ENCODE results near the gene PLEKHA3.
"Not testable (repeated sequence)": the region's sequence is repeated elsewhere in the genome, so short reads cannot be mapped to it uniquely, and the experiment has no call there.

PLEKHA3 gene

DNA sequence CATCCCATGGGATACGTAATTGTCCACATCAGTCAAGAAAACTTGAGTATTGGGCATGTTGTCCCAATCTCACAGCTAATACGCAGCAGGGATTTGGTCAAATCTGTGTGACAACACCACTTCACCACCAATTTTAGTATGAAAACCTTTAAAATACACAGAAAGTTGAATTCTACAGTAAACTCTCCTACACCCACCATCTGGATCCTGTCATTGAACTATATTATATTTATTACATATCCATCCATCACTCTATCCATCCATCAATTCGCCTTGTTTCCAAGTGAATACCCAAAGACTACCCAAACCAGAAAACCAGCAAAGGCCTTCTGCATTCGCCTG lies 1.0 kb upstream of the PLEKHA3 start:
- no peak for DNase-seq

DNA sequence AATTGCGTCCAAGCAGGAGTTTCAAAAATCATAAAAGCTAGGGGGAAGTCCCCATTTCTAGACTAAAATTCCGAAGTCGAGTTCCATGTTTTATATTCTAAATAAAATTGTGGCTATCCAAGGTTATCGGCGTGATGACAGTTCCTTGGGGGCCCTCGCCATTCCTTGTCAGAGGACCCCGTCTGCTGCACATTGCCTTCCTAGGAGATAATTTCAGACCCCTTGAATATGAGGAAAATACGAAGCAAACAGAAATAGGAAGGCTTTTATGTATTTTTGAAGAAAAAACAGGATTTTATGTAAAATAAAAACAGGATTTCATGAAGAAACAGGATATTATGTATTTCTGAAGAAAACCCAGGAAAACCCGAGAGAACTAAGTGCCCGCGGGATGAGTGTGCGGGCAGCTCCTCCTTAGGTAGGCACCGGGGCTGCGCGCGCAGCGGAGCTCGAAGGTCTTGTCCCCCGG lies 465 bp upstream of the PLEKHA3 start:
- no peak for DNase-seq

DNA sequence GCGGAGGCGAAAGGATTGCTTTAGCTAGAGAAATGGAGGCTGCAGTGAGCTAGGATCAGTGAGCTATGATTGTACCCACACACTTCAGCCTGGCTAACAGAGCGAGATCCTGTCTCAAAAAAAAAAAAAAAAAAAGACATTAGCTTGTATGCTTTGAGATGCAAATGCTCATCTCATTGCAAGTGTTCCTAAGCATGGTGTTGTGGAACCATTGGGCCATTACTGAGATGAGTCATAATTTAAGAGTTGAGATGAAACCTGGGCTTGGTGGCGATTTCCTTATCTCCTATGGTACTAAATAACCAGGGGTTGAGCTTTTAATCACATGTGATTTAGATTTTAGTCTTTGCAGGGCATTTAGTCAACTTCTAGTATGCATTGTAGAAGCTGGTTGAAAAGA lies 2.2 kb downstream of the PLEKHA3 start:
- DNase-seq = no peak

DNA sequence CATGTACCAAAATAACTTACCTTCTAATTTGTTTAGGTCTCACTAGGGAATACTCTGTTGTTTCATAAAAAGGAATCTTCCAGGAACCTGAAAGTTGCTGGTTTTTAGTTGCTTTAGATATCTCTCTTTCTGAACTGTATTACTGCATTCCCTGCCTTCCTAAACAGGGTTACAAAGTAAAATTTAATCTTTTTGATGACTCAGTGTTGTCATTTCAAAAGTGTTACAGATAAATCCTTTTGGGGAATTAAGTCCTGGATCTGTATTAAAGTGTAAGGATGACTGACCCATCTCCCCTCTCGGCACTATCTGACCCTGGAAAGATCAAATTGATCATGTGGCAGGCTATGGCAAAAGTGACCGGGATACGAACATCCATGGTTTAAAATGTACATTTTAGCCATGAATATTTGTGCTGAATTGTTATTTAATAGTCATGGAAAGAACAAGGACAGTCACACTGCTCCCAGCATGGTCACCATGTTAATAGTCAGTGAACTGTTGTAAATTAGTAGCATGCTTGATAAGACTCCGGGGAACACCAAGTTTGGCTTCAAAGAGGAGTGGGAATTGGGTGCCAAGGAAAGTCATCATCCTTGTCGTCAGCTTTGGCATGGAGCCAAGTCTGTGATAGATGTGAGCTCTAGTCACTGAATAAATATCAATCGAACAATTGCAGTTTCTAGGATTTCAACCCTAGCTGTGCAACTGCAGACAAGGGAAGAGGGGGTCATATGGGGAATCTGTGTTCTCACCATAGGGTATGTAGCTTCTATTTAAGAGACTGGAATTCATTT lies 4.2 kb downstream of the PLEKHA3 start:
- DNase-seq = peak; percentile 52

DNA sequence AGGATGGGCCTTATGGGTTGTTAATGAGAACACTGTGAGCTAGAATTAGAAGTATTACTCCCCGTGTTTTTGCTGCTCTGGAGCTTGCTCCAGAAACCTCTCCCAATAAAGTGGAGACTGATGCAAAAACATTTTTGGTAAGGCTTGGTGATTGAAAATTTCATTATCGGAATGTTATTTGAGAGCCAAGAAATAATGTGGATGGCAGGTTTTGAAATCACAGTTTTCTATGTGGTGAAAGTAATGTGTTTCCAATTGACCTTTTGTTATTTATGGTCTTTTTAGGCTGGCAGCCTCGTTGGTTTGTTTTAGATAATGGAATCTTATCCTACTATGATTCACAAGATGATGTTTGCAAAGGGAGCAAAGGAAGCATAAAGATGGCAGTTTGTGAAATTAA lies 5.1 kb downstream of the PLEKHA3 start:
- no peak for DNase-seq

DNA sequence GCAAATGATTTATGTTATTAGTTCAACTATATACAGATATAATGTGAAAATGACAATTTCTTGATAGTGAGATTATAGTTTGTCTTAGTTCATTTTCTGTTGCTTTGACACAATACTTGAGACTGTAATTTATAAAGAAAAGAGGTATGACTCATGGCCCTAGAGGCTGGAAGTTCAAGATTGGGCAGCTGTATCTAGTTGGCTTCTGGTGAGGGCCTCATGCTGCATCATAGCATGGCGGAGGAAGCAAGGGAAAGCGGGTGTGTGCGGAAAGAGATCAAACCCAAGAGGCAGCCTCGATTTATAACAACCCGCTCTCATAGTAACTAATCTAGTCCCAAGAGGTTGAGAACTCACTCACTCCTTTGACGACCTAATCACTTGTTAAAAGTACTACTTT lies 11.4 kb downstream of the PLEKHA3 start:
- no peak for DNase-seq

DNA sequence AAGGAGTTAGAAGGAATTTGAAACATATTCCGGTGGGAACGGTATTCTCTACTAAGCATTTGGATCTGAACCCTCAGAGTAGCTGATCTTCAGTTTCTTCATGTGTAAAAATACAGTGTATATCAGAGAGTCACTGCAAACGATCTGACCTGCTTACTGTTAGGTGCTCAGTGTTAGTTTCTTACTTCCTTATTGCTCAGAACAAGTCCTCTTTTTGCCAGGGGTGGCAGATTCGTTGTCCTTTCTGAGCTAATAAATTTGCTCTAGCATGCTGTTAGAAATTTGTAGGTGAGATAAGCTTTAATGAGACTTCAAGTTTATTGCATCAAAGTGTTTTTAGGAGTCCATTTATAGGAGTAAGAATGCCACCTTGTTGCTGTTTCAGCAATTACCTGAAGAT lies 15.8 kb downstream of the PLEKHA3 start:
- DNase-seq = no peak

DNA sequence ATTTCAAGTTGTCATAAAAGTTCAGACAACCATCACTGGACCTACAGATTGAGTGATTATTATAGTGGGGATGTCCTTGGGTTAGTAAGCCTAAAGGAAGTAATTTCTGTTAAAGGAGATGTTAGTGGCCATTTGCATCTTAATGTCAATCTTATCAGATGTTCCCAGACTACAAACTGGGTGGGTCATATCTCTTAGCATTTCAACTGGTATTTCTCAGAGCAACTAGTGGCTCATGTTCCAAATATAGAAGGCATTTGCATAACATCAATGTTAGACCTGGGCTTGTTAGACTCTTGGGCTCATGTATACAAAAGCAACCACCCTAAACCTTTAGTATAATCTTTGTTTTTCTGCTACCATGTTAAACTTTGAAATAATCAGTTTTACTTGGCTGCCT lies 17.9 kb downstream of the PLEKHA3 start:
- DNase-seq = no peak

DNA sequence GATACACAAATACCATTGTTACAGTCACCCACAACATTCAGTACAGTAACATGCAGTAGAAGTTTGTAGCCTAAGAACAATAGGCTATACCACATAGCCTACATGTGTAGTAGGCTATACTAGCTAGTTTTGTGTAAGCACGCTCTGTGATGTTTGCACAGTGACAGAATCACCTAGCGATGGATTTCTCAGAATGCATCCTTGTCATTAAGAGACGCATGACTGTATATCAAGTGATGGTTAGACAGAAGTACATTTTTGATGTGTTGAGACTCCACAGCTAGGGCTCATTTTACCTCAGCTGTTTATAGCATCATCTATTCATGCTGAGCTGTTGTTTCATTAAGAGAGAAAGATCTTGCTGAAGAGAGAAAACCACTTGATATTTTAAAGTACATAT lies 19.4 kb downstream of the PLEKHA3 start:
- DNase-seq = no peak

DNA sequence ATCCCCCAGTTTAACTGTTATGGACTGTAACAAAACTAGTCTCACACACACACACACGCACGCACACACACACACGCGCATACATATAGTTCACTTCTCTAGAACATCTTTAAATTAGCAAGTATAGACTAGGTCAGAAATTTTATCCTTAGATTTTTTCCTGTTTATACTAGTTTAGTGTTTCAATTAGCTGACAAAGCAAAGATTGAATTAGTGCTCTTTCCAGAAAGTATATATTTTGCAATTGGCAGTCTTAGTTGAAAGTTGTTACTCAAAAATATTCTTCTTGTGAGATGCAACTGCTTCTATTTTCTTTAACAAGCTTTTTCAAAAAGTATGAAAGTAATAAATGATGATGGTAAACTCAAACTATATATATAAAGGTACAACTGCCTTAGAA lies 22.5 kb downstream of the PLEKHA3 start:
- DNase-seq = no peak

DNA sequence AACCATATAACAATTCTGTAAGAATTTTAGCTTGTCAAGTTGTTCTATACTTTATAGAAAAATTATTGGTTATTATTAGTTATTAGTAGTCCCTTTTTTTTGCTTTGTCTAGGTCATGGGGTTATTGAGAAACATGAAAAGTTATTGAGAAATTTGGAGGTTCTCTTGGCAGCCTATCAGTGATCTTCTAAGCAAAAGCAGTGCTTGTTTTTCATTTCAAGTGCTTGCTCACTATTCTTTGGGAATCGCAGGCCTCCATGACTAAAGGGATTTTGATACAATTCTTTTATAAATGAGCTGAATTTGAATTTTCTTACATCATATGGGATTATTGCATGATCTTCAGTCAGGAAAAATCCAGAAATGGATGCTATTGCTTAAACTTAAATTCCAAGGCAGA lies 25.8 kb downstream of the PLEKHA3 start:
- no peak for DNase-seq

DNA sequence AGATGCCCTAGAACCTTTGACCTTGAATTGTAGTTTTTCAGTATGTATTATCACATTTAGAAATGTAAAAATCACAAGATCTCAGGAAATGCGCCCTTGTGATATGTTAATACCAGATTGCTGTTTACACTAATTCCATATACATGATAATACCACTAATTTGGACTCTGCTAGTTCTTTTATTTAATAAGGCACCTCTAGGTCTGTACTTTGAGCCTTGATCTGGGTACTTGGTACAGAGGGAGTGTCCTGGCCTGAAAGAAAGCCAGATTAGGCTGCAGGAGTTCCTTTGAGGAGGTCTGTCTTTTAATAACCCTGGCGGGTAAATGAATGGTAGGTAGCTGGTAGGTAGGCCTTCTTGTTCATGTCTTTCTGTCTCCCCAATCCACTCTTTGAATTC lies 26.3 kb downstream of the PLEKHA3 start:
- no peak for DNase-seq

DNA sequence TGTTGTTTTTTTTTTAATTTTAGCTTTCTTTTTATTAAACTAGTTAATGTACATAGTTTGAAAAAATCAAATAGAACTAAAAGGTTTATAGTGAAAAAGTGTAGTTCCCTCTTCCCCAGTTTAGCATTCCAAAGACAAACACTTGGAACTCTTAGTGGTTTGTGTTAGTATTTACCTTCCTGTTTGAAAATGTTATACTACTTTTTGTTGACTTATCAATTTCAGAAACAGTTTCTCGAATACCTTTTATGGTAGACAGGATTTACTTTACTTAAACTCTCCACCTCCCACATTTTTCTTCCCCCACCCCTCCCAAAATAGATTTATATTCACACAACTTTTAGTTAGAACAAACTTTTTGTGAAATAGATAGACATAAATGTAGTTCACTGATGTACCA lies 26.7 kb downstream of the PLEKHA3 start:
- DNase-seq = no peak

DNA sequence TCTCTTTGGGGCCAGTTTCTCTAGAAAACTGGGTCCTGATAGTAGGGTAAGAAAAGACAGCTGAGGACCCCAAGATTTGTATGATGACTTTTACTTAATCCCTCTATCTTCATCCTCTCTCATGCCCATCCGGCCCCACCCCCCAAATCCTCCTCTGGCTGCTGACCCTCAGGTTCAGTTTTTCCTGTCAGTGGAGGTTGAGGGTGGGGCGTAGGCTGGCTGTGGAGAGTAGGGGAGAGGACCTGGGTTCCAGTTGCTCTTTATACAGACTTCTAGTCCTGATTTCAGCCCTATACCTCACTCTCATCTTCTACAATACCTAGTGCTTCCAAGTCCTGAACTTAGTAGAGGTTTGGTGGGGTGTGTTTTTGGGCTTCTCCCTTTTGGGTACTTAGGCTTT lies 28.4 kb downstream of the PLEKHA3 start:
- no peak for DNase-seq

DNA sequence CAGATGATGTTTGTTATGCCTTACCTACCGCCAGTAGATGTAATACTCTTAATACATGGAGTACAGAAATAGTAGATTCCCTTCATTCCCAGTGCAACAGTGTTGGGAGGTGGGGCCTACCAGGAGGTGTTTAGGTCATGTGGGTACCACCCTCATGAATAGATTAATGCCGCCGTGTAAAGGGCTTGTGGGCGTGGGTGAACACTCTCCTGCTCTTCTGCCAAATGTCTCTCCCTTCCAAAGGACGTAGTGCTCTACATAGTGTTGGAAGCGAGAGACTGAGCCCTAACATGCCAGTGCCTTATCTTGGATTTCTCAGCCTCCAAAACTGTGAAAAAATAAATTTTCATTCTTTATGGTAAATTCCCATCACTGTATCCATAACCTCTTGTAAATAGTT lies 30.1 kb downstream of the PLEKHA3 start:
- no peak for DNase-seq

DNA sequence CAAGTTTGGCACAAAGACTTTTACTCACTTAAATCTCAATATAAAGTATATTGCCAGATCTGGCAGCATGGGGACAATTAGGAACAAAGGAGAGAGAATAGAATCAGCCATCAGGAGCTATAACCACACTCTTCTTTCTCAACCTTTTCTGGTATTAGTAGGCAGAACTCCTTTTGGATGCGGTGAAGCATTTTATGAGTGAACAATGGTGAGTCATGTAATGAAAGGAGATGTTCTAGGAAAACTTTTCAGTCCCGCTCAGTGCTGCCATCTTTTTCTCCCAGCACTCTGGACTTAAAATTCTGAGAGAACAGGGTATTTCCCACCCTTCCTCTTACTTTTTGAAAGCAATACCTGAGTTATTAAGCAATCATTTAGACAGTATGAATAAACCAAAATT lies 32.2 kb downstream of the PLEKHA3 start:
- DNase-seq = peak; percentile 11

DNA sequence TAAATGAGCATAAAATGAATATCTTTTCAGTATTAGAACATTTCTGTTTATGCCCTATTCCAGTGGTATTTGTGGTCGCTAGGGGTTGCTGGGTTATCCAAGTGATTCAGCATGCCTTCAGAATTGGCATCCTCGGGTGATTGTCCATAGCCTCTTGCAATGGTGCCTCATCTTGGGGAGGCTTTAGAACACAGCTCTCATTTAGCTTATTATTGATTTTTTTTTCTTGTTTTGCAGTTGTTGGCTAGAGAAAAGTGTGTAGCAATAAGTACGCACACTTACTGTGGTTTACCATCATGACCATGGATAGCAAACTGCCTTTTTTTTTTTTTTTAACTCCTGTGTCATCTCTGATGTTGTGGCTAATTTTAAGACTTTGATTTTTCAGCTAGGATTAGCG lies 33.6 kb downstream of the PLEKHA3 start:
- no peak for DNase-seq

DNA sequence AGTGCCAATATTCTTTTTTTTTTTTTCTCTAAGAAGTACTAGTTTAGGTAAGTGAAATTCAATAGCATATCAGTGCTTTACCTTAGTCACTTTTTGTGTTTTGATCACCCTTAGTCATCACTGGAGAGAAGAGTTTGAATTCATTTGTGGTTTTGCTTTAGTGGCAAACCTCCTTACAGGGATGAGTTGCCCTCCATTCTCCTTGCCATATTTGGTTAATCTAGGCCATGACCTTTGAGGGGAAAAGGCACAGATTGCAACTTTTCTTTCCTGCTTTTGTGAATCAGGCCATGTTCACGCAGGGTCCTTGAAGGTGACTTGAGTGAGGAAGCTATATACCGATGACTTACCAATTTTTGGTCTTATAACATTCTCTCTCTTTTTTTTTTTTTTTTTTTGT lies 34.4 kb downstream of the PLEKHA3 start:
- DNase-seq = peak; percentile 56

DNA sequence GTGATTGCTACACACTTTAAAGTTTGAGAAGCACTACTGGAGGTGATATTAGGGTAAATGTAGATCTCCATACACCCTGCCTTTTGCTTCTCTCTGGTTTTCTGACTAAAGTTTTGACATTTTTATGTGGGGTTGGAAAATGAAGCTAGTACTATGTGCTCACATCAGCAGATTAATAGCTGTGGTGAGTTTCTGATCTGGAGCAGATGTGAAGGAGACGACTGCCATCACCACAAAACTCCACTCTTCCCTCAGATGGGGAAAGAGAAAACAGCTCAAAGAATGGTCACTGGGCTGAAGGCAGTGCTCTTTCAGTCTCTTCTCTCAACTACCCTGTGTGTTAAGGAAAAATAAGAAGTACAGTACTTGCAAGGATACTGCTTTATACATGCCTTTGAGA lies 37.2 kb downstream of the PLEKHA3 start:
- DNase-seq = no peak

DNA sequence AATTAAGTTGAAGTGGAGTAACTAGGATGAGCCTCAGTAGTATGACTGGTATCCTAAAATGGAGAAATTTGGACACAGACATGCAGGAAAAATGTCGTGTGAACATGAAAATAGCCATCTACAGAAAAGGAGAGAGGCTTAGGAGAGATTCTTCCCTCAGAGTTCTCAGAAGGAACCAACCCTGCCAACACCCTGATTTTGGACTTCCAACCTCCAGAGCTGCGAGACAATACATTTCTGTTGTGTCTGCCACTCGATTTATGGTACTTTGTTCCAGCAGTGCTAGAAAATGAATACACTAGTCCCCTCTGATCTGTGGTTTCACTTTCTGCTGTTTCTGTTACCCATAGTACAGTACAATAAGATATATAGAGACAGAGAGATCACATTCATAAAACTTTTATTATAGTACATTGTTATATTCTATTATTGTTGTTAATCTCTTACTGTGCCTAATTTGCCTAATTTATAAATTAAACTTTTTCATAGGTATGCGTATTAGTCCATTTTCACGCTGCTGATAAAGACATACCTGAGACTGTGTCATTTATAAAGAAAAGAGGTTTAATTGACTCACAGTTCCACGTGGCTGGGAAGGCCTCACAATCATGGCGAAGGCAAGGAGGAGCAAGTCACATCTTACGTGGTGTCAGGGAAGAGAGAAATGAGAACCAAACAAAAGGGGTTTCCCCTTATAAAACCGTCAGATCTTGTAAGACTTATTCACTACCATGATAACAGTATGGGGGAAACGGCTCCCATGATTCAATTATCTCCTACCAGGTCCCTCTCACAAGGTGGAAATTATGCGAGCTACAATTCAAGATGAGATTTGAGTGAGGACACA lies 41.3 kb downstream of the PLEKHA3 start:
- no peak for DNase-seq

DNA sequence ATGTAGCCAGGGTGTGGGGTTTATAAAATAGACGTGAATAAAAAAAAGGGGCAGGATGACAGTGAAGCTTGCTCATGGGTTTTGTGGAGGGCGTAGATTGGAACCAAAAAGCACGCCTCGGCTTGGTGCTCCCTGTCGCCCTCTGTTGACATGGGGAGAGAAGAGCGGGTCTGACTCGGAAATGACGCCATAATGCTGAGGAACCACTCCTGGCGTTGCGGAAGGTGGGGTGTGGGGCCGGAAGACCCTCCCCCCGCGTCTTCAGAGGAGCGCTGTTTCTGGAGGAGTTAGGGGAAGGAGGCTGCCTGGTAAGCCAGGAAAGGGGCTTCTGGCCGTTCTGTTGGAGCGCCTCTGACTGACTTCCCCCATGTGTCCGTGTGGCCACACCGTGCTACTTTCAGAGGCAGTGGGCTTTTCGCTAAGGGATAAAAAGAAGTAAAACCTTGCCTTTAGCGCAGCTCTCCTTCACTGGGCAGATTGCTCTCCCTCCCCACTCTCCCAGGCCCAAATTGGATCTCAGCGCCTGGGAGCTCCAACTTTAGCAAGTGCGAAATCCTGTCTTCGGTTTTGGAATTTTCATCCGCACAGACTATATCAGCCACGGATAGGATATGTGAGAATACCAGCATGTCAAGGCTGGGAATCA lies 42.8 kb downstream of the PLEKHA3 start:
- DNase-seq = peak; percentile 80

DNA sequence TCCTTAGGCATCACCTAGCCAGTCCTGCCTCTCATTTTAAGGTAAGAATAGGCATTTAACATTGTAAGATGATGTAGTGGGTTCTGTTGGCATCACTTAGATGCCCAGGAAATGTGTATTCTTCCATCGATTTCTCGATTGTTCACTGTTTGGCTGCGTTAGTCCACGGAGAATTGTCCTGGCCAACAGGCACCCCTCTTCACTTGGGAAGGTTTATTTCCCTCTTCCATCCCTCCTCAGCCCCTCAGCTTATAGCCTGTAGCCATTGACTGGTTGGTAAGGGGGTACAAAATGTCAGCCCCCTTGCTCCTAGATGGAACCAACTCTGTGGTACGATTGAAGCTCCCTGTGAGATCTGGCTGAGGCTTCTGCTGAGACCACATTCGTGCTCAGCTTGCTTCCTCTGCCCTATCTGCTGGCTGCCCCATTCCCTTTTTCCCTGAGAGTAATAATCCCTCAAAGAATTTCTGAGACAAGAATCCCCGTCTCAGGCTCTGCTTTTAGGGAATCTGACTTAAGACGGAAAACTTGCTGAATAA lies 43.4 kb downstream of the PLEKHA3 start:
- DNase-seq = no peak

DNA sequence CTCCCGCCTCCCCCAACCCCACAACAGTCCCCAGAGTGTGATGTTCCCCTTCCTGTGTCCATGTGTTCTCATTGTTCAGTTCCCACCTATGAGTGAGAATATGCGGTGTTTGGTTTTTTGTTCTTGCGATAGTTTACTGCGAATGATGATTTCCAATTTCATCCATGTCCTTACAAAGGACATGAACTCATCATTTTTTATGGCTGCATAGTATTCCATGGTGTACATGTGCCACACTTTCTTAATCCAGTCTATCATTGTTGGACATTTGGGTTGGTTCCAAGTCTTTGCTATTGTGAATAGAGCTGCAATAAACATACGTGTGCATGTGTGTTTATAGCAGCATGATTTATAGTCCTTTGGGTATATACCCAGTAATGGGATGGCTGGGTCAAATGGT lies 44.8 kb downstream of the PLEKHA3 start:
- DNase-seq = not testable (repeated sequence)
